Activated CD8-positive, alpha-beta T cell treated with anti-CD3 and anti-CD28 coated beads, Interleukin-2, amount 10 ng/mL, durations not matched to agents 7 days and 5 days (primary cell): Measurements from ENCODE around the gene FGFR4. TPM values are rescaled to one million over a fixed set of nuclear protein-coding genes. Genes with fewer than 3 reads are reported as not detected.
"Not testable (repeated sequence)": the region's sequence is repeated elsewhere in the genome, so short reads cannot be mapped to it uniquely, and the experiment has no call there.

Source experiments
- ATAC-seq: fragments of 150-1000 bp; cut with Tn5 transposase; one replicate; pipeline ENCODE4 v1.10.0; 2021; ENCODE audit warnings: moderate library complexity
- CTCF ChIA-PET: fragments of 350-600 bp; sonication (Branson Sonifier 250); formaldehyde crosslinking; loops from one replicate; lab custom pipeline; 2021; ENCODE audit warnings: antibody characterized with exemption; lab: Charles Lee
- POLR2A ChIA-PET: fragments of 350-600 bp; sonication (Branson Sonifier 250); formaldehyde crosslinking; loops from one replicate; lab custom pipeline; 2021; ENCODE audit warnings: antibody characterized with exemption; lab: Charles Lee
- DNase-seq: peaks from one replicate; pipeline ENCODE4 v3.0.0-alpha.2; 2020
- H3K27ac Mint-ChIP-seq: one replicate; pipeline ENCODE4 v1.8.0; 2021; ENCODE audit warnings: mild to moderate bottlenecking, mixed read lengths
- H3K27me3 Mint-ChIP-seq: one replicate; pipeline ENCODE4 v1.8.0; 2021; ENCODE audit warnings: low read depth, mixed read lengths
- H3K36me3 Mint-ChIP-seq: one replicate; pipeline ENCODE4 v1.8.0; 2021; ENCODE audit warnings: low read depth, mixed read lengths
- H3K4me1 Mint-ChIP-seq: one replicate; pipeline ENCODE4 v1.8.0; 2021; ENCODE audit warnings: low read depth, mixed read lengths
- H3K4me3 Mint-ChIP-seq: one replicate; pipeline ENCODE4 v1.8.0; 2021; ENCODE audit warnings: mild to moderate bottlenecking, mixed read lengths
- H3K9me3 Mint-ChIP-seq: one replicate; pipeline ENCODE4 v1.8.0; 2022; ENCODE audit warnings: mixed read lengths; ENCODE audit not compliant: insufficient read depth
- total RNA-seq, 2 experiments: library from RNA; stranded (reverse); gene quantifications; one replicate each; pipeline ENCODE4 v1.2.3, GENCODE V29; 2021

The FGFR4 gene
- 1 to 10 TPM in 1 of 2 experiments, under 1 TPM in 1; 0.53 to 1.9 TPM for total RNA-seq

DNA sequence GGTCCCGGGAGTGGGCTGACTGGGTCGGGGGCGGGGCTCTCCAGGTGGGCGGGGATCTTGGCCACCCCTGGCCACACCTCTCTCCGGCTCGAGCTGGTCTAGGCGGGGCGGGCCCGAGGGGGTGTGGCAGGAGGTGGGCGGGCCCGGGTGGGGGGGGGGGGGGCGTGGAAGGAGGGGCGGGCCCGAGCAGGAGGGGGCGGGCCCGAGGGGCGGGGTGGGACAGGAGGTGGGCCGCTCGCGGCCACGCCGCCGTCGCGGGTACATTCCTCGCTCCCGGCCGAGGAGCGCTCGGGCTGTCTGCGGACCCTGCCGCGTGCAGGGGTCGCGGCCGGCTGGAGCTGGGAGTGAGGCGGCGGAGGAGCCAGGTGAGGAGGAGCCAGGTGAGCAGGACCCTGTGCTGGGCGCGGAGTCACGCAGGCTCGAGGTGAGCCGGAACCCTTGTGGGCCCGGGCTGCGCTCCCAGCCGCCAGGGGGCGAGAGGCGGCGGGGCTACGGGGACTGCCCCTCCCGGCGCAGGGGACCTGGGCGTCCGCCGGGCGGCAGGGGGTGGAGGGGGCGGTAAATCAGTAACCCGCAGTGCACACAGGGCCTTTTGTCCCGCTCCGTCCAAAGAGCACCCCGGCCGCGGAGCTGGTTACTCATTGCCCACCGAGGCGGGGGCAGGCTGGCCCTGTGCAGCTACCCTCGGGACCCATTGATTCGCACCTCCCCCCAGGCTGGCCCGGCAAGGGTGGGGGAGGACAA is at the start of gene FGFR4:
TSS of gene FGFR4 (plus strand) at position 262 of the 744 bp plus-strand sequence. CDS start 2,688 bp downstream, outside the sequence.
- H3K36me3 Mint-ChIP-seq, result no peaks in the 10 kb centered on the region
- ATAC-seq (peak; percentile 86), DNase-seq (peak; percentile 67)
- H3K9me3 Mint-ChIP-seq, result no peaks in the 10 kb centered on the region
- ChIA-PET CTCF (interaction anchor here (0.9 to 8.8 kb wide), 6 partner anchors 16 to 426 kb away, joined by 3 to 70 read pairs (median 6); no protein-coding TSS in a partner anchor), POLR2A (no interaction called here)
- H3K4me1 Mint-ChIP-seq, result peaks cover 4% of the 10 kb centered on the region
- no peak within 1 kb of the TSS for H3K27ac Mint-ChIP-seq
- peaks cover 36% of the 10 kb centered on the region for H3K27me3 Mint-ChIP-seq
- peak within 1 kb of the TSS; percentile 60 for H3K4me3 Mint-ChIP-seq

- ATAC-seq, result no peak
- Mint-ChIP-seq H3K9me3 (no peaks in the 10 kb centered on the region), H3K4me3 (no peak overlapping the region), H3K4me1 (peaks cover 14% of the 10 kb centered on the region), H3K36me3 (peaks cover 30% of the 10 kb centered on the region), H3K27ac (no peak overlapping the region), H3K27me3 (no peaks in the 10 kb centered on the region)
- ChIA-PET CTCF (interaction anchor here (1.4 kb wide), 1 partner anchor 12 kb away, joined by 3 read pairs; no protein-coding TSS in a partner anchor), POLR2A (no interaction called here)
- no peak for DNase-seq
Observed at GRCh38 chr5:177036921-177037320, 49.8 kb upstream of the FGFR4 start.

- Mint-ChIP-seq H3K4me3 (no peak overlapping the region), H3K4me1 (peaks cover 8% of the 10 kb centered on the region), H3K27me3 (no peaks in the 10 kb centered on the region), H3K27ac (no peak overlapping the region), H3K9me3 (no peaks in the 10 kb centered on the region), H3K36me3 (peaks cover 35% of the 10 kb centered on the region)
- ATAC-seq (no peak), DNase-seq (no peak)
- POLR2A ChIA-PET, result interaction anchor here (0.6 kb wide), 1 partner anchor 133 kb away, joined by 3 read pairs; no protein-coding TSS in a partner anchor
- CTCF ChIA-PET, result interaction anchor here (1.4 kb wide), 1 partner anchor 9 kb away, joined by 3 read pairs; no protein-coding TSS in a partner anchor
Observed at GRCh38 chr5:177040814-177041420, 45.8 kb upstream of the FGFR4 start.

GRCh38 chr5:177041936-177042335 is 44.8 kb upstream of the FGFR4 start:
- H3K4me3 Mint-ChIP-seq, result no peak overlapping the region
- peaks cover 34% of the 10 kb centered on the region for H3K36me3 Mint-ChIP-seq
- H3K27me3 Mint-ChIP-seq, result no peaks in the 10 kb centered on the region
- POLR2A ChIA-PET, result no interaction called here
- H3K4me1 Mint-ChIP-seq, result no peaks in the 10 kb centered on the region
- H3K9me3 Mint-ChIP-seq, result no peaks in the 10 kb centered on the region
- no peak for DNase-seq
- CTCF ChIA-PET, result interaction anchor here (0.7 to 1.5 kb wide), 4 partner anchors 10 to 30 kb away, joined by 3 read pairs; no protein-coding TSS in a partner anchor
- no peak overlapping the region for H3K27ac Mint-ChIP-seq
- no peak for ATAC-seq

DNA sequence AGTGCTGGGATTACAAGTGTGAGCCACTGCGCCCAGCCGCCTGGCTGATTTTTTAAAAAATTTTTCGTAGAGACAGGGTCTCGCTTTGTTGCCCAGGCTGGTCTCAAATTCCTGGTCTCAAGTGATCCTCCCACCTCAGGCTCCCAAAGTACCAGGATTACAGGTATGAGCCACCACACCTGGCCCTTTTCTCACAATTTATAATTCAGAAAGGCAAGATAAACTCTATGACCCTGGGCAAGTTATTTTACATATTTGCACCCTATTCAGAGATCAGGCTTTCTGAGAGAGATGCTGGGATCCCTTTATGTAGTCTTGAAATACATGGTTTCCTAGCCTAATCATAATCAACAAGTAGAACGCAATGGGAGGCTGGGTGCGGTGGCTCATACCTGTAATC is 43.6 kb upstream of the FGFR4 start:
- DNase-seq (no peak), ATAC-seq (no peak)
- H3K36me3 Mint-ChIP-seq, result peaks cover 37% of the 10 kb centered on the region
- CTCF ChIA-PET, result interaction anchor here (1.0 to 1.5 kb wide), 2 partner anchors 21 to 29 kb away, joined by 3 read pairs; no protein-coding TSS in a partner anchor
- no peaks in the 10 kb centered on the region for H3K4me1 Mint-ChIP-seq
- H3K27ac Mint-ChIP-seq, result no peak overlapping the region
- no peak overlapping the region for H3K4me3 Mint-ChIP-seq
- no peaks in the 10 kb centered on the region for H3K9me3 Mint-ChIP-seq
- no peaks in the 10 kb centered on the region for H3K27me3 Mint-ChIP-seq
- POLR2A ChIA-PET, result no interaction called here

DNA sequence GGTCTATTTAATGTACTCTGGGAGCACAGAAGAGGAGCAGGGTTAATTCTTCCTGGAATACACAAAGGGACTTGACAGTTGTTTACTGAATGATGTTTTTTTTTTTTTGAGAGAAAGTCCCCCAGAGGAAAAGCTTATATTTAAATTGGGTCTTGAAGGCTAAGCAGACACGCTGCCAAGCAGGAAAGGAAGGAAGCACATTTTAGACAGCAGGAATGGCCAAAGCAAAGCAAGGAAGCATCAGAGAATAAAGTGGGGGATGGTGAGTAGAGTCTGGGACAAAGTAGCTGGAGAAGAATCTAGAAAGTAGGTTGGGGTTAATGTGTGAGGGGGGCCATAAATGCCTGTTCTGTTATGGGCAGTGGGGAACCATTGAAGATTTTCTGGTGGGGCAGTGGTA is 42.8 kb upstream of the FGFR4 start:
- Mint-ChIP-seq H3K9me3 (no peaks in the 10 kb centered on the region), H3K36me3 (peaks cover 39% of the 10 kb centered on the region), H3K4me1 (no peaks in the 10 kb centered on the region), H3K27ac (no peak overlapping the region), H3K4me3 (no peak overlapping the region), H3K27me3 (no peaks in the 10 kb centered on the region)
- ATAC-seq, result no peak
- no peak for DNase-seq
- ChIA-PET POLR2A (no interaction called here), CTCF (interaction anchor here (1.2 kb wide), 1 partner anchor 383 kb away, joined by 4 read pairs; no protein-coding TSS in a partner anchor)

DNA sequence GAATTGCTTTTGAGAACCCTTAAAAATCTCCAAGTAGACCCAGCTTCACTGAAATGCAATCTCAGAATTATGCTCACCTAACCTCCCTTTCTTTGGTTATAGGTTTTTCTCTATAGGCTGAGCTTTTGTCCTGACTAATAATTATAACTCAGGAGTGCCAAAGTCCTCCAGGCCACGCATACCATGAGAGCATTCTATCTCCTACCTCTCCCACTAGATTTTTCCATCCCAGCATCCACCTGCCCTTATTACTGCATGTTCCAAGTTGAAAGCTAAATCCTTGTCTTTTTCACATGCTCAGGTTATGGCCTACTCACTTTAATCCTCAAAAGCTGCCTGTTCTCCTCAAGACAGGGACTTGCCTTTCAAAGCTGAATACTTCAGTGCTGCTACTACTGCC is 42.1 kb upstream of the FGFR4 start:
- ATAC-seq, result no peak
- no peaks in the 10 kb centered on the region for H3K27me3 Mint-ChIP-seq
- H3K9me3 Mint-ChIP-seq, result no peaks in the 10 kb centered on the region
- POLR2A ChIA-PET, result no interaction called here
- H3K4me1 Mint-ChIP-seq, result no peaks in the 10 kb centered on the region
- H3K4me3 Mint-ChIP-seq, result no peak overlapping the region
- H3K36me3 Mint-ChIP-seq, result peaks cover 41% of the 10 kb centered on the region
- no peak for DNase-seq
- CTCF ChIA-PET, result interaction anchor here (1.2 to 1.7 kb wide), 2 partner anchors 23 to 384 kb away, joined by 4 to 5 read pairs; partner anchors contain the start of gene ZNF346
- no peak overlapping the region for H3K27ac Mint-ChIP-seq

DNA sequence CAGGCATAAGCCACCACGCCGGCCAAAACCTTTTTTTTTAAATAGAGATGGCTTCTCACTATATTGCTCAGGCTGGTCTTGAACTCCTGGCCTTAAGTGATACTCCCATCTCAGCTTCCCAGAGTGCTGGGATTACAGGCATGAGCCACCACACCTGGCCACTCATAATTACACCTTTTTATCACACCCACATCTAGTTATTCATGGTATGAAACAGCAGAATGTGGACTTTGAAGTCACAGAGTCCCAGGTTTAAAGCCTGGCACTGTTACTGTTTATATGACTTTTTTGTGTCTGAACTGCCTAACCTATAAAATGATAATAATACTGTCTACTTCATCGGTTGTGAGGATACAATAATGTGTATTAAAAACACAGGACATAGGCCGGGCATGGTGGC is 41.1 kb upstream of the FGFR4 start:
- Mint-ChIP-seq H3K4me3 (no peak overlapping the region), H3K36me3 (peaks cover 41% of the 10 kb centered on the region), H3K27me3 (no peaks in the 10 kb centered on the region), H3K4me1 (no peaks in the 10 kb centered on the region), H3K9me3 (no peaks in the 10 kb centered on the region), H3K27ac (no peak overlapping the region)
- POLR2A ChIA-PET, result no interaction called here
- no peak for DNase-seq
- CTCF ChIA-PET, result interaction anchor here (1.7 kb wide), 1 partner anchor 24 kb away, joined by 5 read pairs; the partner anchor contains the start of gene ZNF346
- ATAC-seq, result no peak

DNA sequence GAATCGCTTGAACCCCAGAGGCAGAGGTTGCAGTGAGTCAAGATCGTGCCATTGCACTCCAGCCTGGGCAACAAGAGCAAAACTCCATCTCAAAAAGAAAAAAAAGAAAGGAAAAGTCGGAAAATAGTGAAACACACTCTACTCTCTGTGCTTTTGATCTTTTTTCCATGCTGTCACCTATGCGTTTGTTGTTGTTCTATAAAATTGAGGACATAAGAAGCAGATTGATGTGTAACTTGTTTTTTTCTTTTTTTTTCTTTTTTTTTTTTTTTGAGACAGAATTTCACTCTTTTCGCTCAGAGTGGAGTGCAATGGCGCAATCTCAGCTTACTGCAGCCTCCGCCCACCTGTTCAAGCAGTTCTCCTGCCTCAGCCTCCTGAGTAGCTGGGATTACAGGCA is 38.2 kb upstream of the FGFR4 start:
- H3K9me3 Mint-ChIP-seq, H3K27ac Mint-ChIP-seq, POLR2A ChIA-PET, DNase-seq, H3K4me1 Mint-ChIP-seq, ATAC-seq, CTCF ChIA-PET, H3K4me3 Mint-ChIP-seq, H3K27me3 Mint-ChIP-seq: not testable (repeated sequence)
- peaks cover 37% of the 10 kb centered on the region for H3K36me3 Mint-ChIP-seq

DNA sequence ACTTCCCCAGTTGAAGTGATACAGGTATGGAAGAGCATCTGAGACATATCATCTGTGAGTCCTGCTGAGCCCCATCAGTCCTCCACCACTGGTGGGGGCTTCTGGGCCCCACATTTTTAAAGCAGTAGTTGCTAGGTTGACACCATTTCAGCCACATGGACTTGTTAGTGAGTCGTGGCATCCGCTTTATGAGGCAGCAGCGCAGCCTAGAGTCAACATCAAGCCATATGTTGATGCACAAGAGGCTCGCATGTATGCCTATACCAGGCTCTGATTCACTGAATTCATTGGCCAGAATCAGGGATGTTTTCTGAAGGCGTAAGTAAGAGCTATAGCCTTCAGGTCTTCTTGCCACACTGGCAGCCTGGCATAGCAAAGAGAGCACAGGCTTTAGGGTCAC is 37.4 kb upstream of the FGFR4 start:
- POLR2A ChIA-PET, result no interaction called here
- CTCF ChIA-PET, result interaction anchor here (1.6 kb wide), 1 partner anchor 22 kb away, joined by 6 read pairs; no protein-coding TSS in a partner anchor
- ATAC-seq (no peak), DNase-seq (no peak)
- Mint-ChIP-seq H3K9me3 (no peaks in the 10 kb centered on the region), H3K36me3 (peaks cover 34% of the 10 kb centered on the region), H3K4me3 (no peak overlapping the region), H3K27me3 (no peaks in the 10 kb centered on the region), H3K4me1 (no peaks in the 10 kb centered on the region), H3K27ac (no peak overlapping the region)

GRCh38 chr5:177064500-177065277 is 22.0 kb upstream of the FGFR4 start:
- no peaks in the 10 kb centered on the region for H3K27me3 Mint-ChIP-seq
- POLR2A ChIA-PET, result no interaction called here
- CTCF ChIA-PET, result no interaction called here
- H3K36me3 Mint-ChIP-seq, result peaks cover 18% of the 10 kb centered on the region
- DNase-seq (no peak), ATAC-seq (no peak)
- H3K27ac Mint-ChIP-seq, result no peak overlapping the region
- no peaks in the 10 kb centered on the region for H3K9me3 Mint-ChIP-seq
- no peaks in the 10 kb centered on the region for H3K4me1 Mint-ChIP-seq
- no peak overlapping the region for H3K4me3 Mint-ChIP-seq
